Gastrocnemius medialis (tissue), 4 donors: ENCODE results near the gene MTHFD2. TPM values are rescaled to one million over a fixed set of nuclear protein-coding genes. Genes with fewer than 3 reads are reported as not detected.

Experiments used
- ATAC-seq, 2 donors: fragments of 150-250 bp; one replicate each; pipeline ENCODE4 v1.9.1; 2016
- DNase-seq, 2 donors: peaks; one replicate each; pipeline ENCODE4 v3.0.0-alpha.2; 2019
- H3K27ac ChIP-seq, 4 donors: fragments of 200-600 bp; sonication (generic); 1 replicate in 1 of 4; 2 replicates in 3 of 4; pipeline ENCODE4 v1.5.1; 2016 to 2018; ENCODE audit warnings: mild to moderate bottlenecking in 2 of 4, moderate library complexity in 1 of 4
- H3K27me3 ChIP-seq, 3 donors: fragments of 200-600 bp; sonication (generic) in 2 of 3; 1 replicate in 1 of 3; 2 replicates in 2 of 3; pipeline versions ENCODE4 v1.5.1 to v1.6.0; 2016 to 2019; ENCODE audit warnings: mild to moderate bottlenecking in 1 of 3, moderate library complexity in 1 of 3
- H3K36me3 ChIP-seq, 2 donors: fragments of 200-600 bp; sonication (generic) in 1 of 2; one replicate each; pipeline ENCODE4 v1.5.1; 2017 to 2018
- H3K4me1 ChIP-seq, 2 donors: fragments of 200-600 bp; sonication (generic) in 1 of 2; one replicate each; pipeline ENCODE4 v1.5.1; 2016 to 2017; ENCODE audit warnings: mild to moderate bottlenecking in 2 of 2
- H3K4me3 ChIP-seq, 4 donors: fragments of 200-600 bp; sonication (generic) in 3 of 4; 1 replicate in 1 of 4; 2 replicates in 3 of 4; pipeline ENCODE4 v1.5.1; 2016 to 2019; ENCODE audit warnings: mild to moderate bottlenecking in 2 of 4
- H3K9me3 ChIP-seq, 3 donors: fragments of 200-600 bp; sonication (generic) in 2 of 3; 1 replicate in 1 of 3; 2 replicates in 2 of 3; pipeline ENCODE4 v1.5.1; 2016 to 2019
- POLR2A ChIP-seq, 2 donors: fragments of 450-650 bp; IDR thresholded peaks; one replicate each; pipeline ENCODE4 v1.6.1; 2017; ENCODE audit warnings: antibody characterized with exemption in 2 of 2, mild to moderate bottlenecking in 2 of 2, moderate library complexity in 2 of 2
- in situ Hi-C, 4 donors: fragments of 200-750 bp; cut with MboI; loops; one replicate each; pipeline versions ENCODE4 v1.15.0 to v1.8.0; 2017; ENCODE audit warnings: low sequenced_read_pairs in 4 of 4
- intact Hi-C: fragments of 100-400 bp; cut with DNase I; formaldehyde crosslinking; loops from one replicate; pipeline ENCODE4 v1.15.1; 2023; ENCODE audit warnings: low total_unique reads
- total RNA-seq, 4 donors: library from RNA; depleted of rRNA; stranded (reverse); fragments of >200 nt; gene quantifications; one replicate each; pipeline versions ENCODE4 v1.1.0 to v1.2.3, GENCODE V29; 2016
- TF ChIP-seq, protein P1 (sequence below), 5 experiments: fragments of 450-650 bp in 3 of 5; fragments of 200-600 bp in 2 of 5; sonication (generic) in 2 of 5; IDR thresholded peaks in 4 of 5; conservative IDR thresholded peaks in 1 of 5; 1 replicate in 4 of 5; 2 replicates in 1 of 5; pipeline ENCODE4 v1.5.1; 2016 to 2019; ENCODE audit warnings: antibody characterized with exemption in 5 of 5, mild to moderate bottlenecking in 3 of 5, moderate library complexity in 3 of 5

Gene MTHFD2
- total RNA-seq = 10 to 100 TPM; 29.0 to 53.5 (median 32.5) TPM

DNA sequence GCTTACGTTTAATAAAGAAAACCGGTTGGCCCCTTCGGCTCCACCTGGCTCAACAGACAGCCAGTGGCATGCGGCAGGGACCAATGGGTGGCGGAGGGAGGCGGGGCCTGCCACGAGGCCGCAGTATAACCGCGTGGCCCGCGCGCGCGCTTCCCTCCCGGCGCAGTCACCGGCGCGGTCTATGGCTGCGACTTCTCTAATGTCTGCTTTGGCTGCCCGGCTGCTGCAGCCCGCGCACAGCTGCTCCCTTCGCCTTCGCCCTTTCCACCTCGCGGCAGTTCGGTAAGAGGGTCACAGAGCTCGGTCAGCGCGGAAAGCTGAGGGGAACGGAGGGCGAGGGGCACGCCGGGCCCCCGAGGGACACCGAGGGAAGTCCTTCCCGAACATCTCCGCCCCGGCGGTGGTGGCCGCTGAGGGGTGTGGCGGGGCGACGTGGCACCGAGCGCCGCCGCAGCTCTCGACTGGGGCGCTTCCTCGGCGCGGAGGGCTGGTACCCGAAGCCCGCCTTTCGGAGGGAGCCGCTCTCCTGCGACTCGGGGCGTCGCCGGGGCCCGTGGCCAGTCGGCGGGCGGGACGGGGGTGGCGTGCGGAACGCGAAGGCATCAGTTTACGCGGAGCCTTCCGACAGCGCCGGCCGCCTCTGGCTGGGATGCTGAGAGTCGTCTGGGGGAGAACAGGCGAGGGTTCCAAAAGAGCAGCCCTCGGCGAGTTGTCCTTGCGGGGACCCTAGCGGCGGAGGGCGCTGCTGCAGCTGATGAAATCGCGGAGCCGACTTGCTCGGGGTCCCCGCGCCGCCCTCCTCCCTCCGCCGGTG is at the start of gene MTHFD2:
Gene MTHFD2, plus strand, starts transcription at position 155 of the 814 bp plus-strand sequence. Its CDS starts 27 bp downstream, at position 182.
- Histone ChIP-seq H3K4me1 (peaks cover 33 to 39% of the 10 kb centered on the region in 2 donors), H3K4me3 (peak within 1 kb of the TSS; percentile 61 to 80 (median 78)), H3K27me3 (no peaks in the 10 kb centered on the region), H3K36me3 (no peaks in the 10 kb centered on the region), H3K9me3 (no peaks in the 10 kb centered on the region), H3K27ac (peak within 1 kb of the TSS; percentile 77 to 93 (median 88))
- intact Hi-C loops = loop anchor here (2.0 to 10.0 kb wide), 2 partner anchors 20 to 256 kb away; partner anchors contain the start of genes INO80B, MOB1A and WBP1
- TF ChIP-seq, protein P1, sequence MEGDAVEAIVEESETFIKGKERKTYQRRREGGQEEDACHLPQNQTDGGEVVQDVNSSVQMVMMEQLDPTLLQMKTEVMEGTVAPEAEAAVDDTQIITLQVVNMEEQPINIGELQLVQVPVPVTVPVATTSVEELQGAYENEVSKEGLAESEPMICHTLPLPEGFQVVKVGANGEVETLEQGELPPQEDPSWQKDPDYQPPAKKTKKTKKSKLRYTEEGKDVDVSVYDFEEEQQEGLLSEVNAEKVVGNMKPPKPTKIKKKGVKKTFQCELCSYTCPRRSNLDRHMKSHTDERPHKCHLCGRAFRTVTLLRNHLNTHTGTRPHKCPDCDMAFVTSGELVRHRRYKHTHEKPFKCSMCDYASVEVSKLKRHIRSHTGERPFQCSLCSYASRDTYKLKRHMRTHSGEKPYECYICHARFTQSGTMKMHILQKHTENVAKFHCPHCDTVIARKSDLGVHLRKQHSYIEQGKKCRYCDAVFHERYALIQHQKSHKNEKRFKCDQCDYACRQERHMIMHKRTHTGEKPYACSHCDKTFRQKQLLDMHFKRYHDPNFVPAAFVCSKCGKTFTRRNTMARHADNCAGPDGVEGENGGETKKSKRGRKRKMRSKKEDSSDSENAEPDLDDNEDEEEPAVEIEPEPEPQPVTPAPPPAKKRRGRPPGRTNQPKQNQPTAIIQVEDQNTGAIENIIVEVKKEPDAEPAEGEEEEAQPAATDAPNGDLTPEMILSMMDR (IDR thresholded peaks at IDR 0.05 in 4 of 5, conservative IDR thresholded peaks at IDR 0.05 in 1 of 5) = peak; percentile 74 to 89 (median 76)
- TF ChIP-seq POLR2A (IDR thresholded peaks at IDR 0.05) = peak; percentile 68 to 82
- ATAC-seq (peak; percentile 69 to 72), DNase-seq (peak; percentile 83 to 87)
- in situ Hi-C loops = no loop called here

DNA sequence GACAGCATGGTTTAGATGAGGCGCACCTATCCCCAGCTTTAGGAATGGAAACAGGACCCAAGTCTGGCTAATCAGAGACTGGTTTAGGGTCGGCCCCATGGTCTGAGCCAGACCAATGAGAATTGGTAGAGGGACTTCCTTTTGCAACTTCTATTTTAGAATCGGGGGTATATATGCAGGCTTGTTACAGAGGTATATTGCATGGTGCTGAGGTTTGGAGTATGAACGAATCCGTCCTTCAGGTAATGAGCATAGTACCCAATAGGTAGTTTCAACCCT is 49.2 kb upstream of the MTHFD2 start:
- H3K36me3 ChIP-seq = peaks cover 0 to 22% of the 10 kb centered on the region in 2 donors
- H3K4me1 ChIP-seq = peaks cover 7 to 9% of the 10 kb centered on the region in 2 donors
- H3K27me3 ChIP-seq = no peaks in the 10 kb centered on the region
- DNase-seq (no peak), ATAC-seq (no peak)
- no peak for TF ChIP-seq POLR2A (IDR thresholded peaks at IDR 0.05)
- TF ChIP-seq, protein P1 (IDR thresholded peaks at IDR 0.05 in 4 of 5, conservative IDR thresholded peaks at IDR 0.05 in 1 of 5) = no peak
- intact Hi-C loops (loop anchor here (10.0 kb wide), 2 partner anchors 144 to 324 kb away; partner anchors contain the start of gene STAMBP), in situ Hi-C loops (no loop called here)
- H3K9me3 ChIP-seq = no peaks in the 10 kb centered on the region
- no peak overlapping the region for H3K27ac ChIP-seq
- H3K4me3 ChIP-seq = no peak overlapping the region

DNA sequence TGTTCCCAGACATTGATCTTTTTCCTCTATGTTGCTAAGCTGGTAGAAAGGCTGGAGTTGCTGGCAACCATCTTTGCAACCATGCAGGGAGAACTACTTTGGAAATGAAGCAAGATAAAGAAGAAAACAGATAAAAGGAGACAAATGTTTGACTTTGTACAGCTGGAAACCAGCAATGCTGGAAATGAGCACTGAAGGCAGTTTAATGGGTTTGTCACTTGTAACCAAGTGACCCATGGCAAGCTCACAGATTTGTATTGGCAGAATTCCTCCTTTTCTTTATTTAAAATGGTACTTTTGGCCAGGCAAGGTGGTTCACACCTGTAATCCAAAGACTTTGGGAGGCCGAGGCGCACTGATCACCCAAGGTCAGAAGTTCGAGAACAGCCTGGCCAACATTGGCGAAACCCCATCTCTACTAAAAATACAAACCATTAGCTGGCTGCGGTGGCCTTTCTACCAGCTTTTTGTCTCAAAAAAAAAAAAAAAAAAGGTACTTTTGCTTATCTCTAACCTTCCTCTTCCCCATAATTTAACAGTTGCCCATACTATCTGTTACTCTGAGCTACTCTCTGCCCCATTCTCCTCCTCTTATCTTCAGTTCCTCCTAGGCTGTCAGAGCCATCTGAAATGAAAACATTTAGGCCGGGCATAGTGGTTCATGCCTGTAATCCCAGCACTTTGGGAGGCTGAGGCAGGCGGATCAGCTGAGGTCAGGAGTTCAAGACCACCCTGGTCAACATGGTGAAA is 48.7 kb upstream of the MTHFD2 start:
- H3K9me3 ChIP-seq = no peaks in the 10 kb centered on the region
- H3K4me1 ChIP-seq = peaks cover 7 to 9% of the 10 kb centered on the region in 2 donors
- no peaks in the 10 kb centered on the region for H3K27me3 ChIP-seq
- DNase-seq (no peak), ATAC-seq (no peak)
- intact Hi-C loops (loop anchor here (10.0 kb wide), 2 partner anchors 145 to 325 kb away; partner anchors contain the start of gene STAMBP), in situ Hi-C loops (loop anchor here in 1 of 4 donors (25.0 kb wide), 1 partner anchor 312 kb away; the partner anchor contains the start of gene STAMBP)
- TF ChIP-seq, protein P1 (IDR thresholded peaks at IDR 0.05 in 4 of 5, conservative IDR thresholded peaks at IDR 0.05 in 1 of 5) = no peak
- TF ChIP-seq POLR2A (IDR thresholded peaks at IDR 0.05) = no peak
- peaks cover 0 to 22% of the 10 kb centered on the region in 2 donors for H3K36me3 ChIP-seq
- no peak overlapping the region for H3K27ac ChIP-seq
- H3K4me3 ChIP-seq = no peak overlapping the region

DNA sequence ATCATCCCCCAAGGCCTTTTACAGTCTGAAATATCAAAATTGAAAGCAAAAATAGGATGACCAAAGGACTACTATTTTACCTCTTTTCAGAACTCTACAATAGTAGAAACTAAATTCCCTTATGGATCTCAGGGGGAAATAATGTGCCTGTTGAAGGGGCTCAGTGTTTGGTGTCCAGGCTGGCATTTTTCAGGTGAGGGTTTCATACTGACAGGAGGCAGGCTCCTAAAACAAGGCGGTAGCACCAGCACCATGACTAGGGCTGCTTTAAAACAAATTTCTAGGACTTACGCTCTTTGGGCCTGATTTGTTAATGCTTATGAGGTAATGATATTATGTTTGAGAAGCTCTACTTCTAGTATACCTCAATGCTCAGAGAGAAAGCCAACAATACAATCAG is 45.5 kb upstream of the MTHFD2 start:
- DNase-seq (no peak), ATAC-seq (no peak)
- intact Hi-C loops (no loop called here), in situ Hi-C loops (loop anchor here in 1 of 4 donors (25.0 kb wide), 1 partner anchor 316 kb away; the partner anchor contains the start of gene STAMBP)
- Histone ChIP-seq H3K4me1 (no peaks in the 10 kb centered on the region), H3K9me3 (no peaks in the 10 kb centered on the region), H3K27ac (no peak overlapping the region), H3K36me3 (peaks cover 0 to 48% of the 10 kb centered on the region in 2 donors), H3K27me3 (no peaks in the 10 kb centered on the region), H3K4me3 (no peak overlapping the region)
- TF ChIP-seq, protein P1 (IDR thresholded peaks at IDR 0.05 in 4 of 5, conservative IDR thresholded peaks at IDR 0.05 in 1 of 5) = no peak
- TF ChIP-seq POLR2A (IDR thresholded peaks at IDR 0.05) = no peak
